IMR-90 (cell line): ENCODE results near the gene ACOD1. TPM values are rescaled to one million over a fixed set of nuclear protein-coding genes. Genes with fewer than 3 reads are reported as not detected.

Experiments
- ATAC-seq: fragments of 200-7000 bp; cut with Tn5 transposase; 2 replicates; pipeline ENCODE4 v1.9.1; 2020; ENCODE audit warnings: low read depth, mild to moderate bottlenecking, moderate library complexity
- BruUV-seq: library from RNA; stranded (reverse); fragments of 400-500 nt; replicated peaks from 2 replicates; lab custom pipeline; 2021; lab: Mats Ljungman, UMichigan
- CTCF ChIA-PET: fragments of 300-600 bp; formaldehyde crosslinking; extraction: SDS; loops from one replicate; lab custom pipeline; 2021; ENCODE audit warnings: antibody characterized with exemption; lab: Yijun Ruan, JAX
- POLR2A ChIA-PET: fragments of 300-600 bp; sonication (Branson Sonifier 250); formaldehyde crosslinking; loops from one replicate; lab custom pipeline; 2022; ENCODE audit warnings: antibody characterized with exemption; ENCODE audit not compliant: unreplicated experiment; lab: Charles Lee
- DNase-seq: peaks from one replicate; pipeline ENCODE4 v3.0.0; 2013
- H2AFZ ChIP-seq: replicated peaks from 2 replicates; pipeline ENCODE3; 2013; ENCODE audit warnings: low read length, mild to moderate bottlenecking; ENCODE audit not compliant: poor library complexity
- H2AK5ac ChIP-seq: 2 replicates; pipeline ENCODE4 v1.6.1; 2013; ENCODE audit warnings: low read depth, low read length, inconsistent platforms
- H2AK9ac ChIP-seq: replicated peaks from 2 replicates; pipeline ENCODE3; 2013; ENCODE audit warnings: mild to moderate bottlenecking, low read depth, low read length, moderate library complexity; ENCODE audit not compliant: poor library complexity
- H2BK120ac ChIP-seq: 2 replicates; pipeline ENCODE4 v1.6.1; 2013; ENCODE audit warnings: low read depth, low read length, inconsistent platforms
- H2BK15ac ChIP-seq: 3 replicates; pipeline ENCODE4 v1.6.1; 2013; ENCODE audit warnings: low read depth, low read length, inconsistent platforms
- H2BK20ac ChIP-seq: 2 replicates; pipeline ENCODE4 v1.6.1; 2013; ENCODE audit warnings: low read depth, mild to moderate bottlenecking, inconsistent platforms, low read length, moderate library complexity
- H2BK5ac ChIP-seq: 2 replicates; pipeline ENCODE4 v1.6.1; 2013; ENCODE audit warnings: mild to moderate bottlenecking, low read depth, low read length, inconsistent platforms; ENCODE audit not compliant: poor library complexity, severe bottlenecking
- H3K14ac ChIP-seq: replicated peaks from 2 replicates; pipeline ENCODE4 v1.6.1; 2013; ENCODE audit warnings: low read depth, low read length, inconsistent platforms
- H3K18ac ChIP-seq: 2 replicates; pipeline ENCODE4 v1.6.1; 2013; ENCODE audit warnings: low read depth, low read length, control low read depth
- H3K23ac ChIP-seq: 2 replicates; pipeline ENCODE4 v1.6.1; 2013; ENCODE audit warnings: low read depth, low read length, inconsistent platforms
- H3K27ac ChIP-seq: 2 replicates; pipeline ENCODE4 v1.5.1; 2013; ENCODE audit warnings: mild to moderate bottlenecking, control low read depth, low read length; ENCODE audit not compliant: insufficient read depth
- H3K27me3 ChIP-seq: 2 replicates; pipeline ENCODE4 v1.6.1; 2013; ENCODE audit warnings: low read length; ENCODE audit not compliant: control insufficient read depth, insufficient read depth
- H3K36me3 ChIP-seq: 2 replicates; pipeline ENCODE4 v1.6.1; 2013; ENCODE audit warnings: low read length, mixed read lengths; ENCODE audit not compliant: control insufficient read depth, insufficient read depth
- H3K4ac ChIP-seq: 2 replicates; pipeline ENCODE4 v1.6.1; 2013; ENCODE audit warnings: low read depth, low read length, inconsistent platforms
- H3K4me1 ChIP-seq: 2 replicates; pipeline ENCODE4 v1.6.1; 2013; ENCODE audit warnings: low read length, mixed read lengths; ENCODE audit not compliant: control insufficient read depth, insufficient read depth
- H3K4me2 ChIP-seq: 2 replicates; pipeline ENCODE4 v1.6.1; 2013; ENCODE audit warnings: low read depth, mild to moderate bottlenecking, control low read depth, low read length, moderate library complexity
- H3K4me3 ChIP-seq: 2 replicates; pipeline ENCODE4 v1.5.1; 2013; ENCODE audit warnings: low read depth, mild to moderate bottlenecking, control low read depth, low read length, moderate library complexity; ENCODE audit not compliant: insufficient read depth
- H3K56ac ChIP-seq: 2 replicates; pipeline ENCODE4 v1.6.1; 2013; ENCODE audit warnings: low read length, inconsistent platforms; ENCODE audit not compliant: insufficient read depth; ENCODE audit errors: extremely low read depth
- H3K79me1 ChIP-seq, 2 experiments: 2 replicates each; pipeline ENCODE4 v1.6.1; 2013; ENCODE audit warnings: low read length in 2 of 2, inconsistent platforms in 1 of 2, low read depth in 1 of 2
- H3K9ac ChIP-seq: 2 replicates; pipeline ENCODE4 v1.6.1; 2013; ENCODE audit warnings: low read depth, low read length, control low read depth
- H3K9me1 ChIP-seq: 2 replicates; pipeline ENCODE4 v1.6.1; 2013; ENCODE audit warnings: low read length, inconsistent platforms; ENCODE audit not compliant: insufficient read depth
- H3K9me3 ChIP-seq: 2 replicates; pipeline ENCODE4 v1.6.1; 2013; ENCODE audit warnings: low read length; ENCODE audit not compliant: control insufficient read depth, insufficient read depth
- H4K20me1 ChIP-seq: 2 replicates; pipeline ENCODE4 v1.6.1; 2013; ENCODE audit warnings: low read length, inconsistent platforms; ENCODE audit not compliant: insufficient read depth
- H4K5ac ChIP-seq: 2 replicates; pipeline ENCODE4 v1.6.1; 2013; ENCODE audit warnings: mild to moderate bottlenecking, low read depth, low read length, control low read depth
- H4K8ac ChIP-seq, 2 experiments: 2 replicates each; pipeline ENCODE4 v1.6.1; 2013; ENCODE audit warnings: low read depth in 2 of 2, low read length in 2 of 2, control low read depth in 1 of 2, inconsistent platforms in 1 of 2
- H4K91ac ChIP-seq: 2 replicates; pipeline ENCODE4 v1.6.1; 2013; ENCODE audit warnings: low read depth, low read length, inconsistent platforms; ENCODE audit not compliant: insufficient read depth
- CHD1 ChIP-seq: IDR thresholded peaks from 2 replicates; pipeline ENCODE4 v1.6.1; 2012; ENCODE audit warnings: low read depth, low read length, improper control_type of control experiment
- CTCF ChIP-seq: conservative IDR thresholded peaks from 2 replicates; pipeline ENCODE4 v1.5.1; 2012; ENCODE audit warnings: mild to moderate bottlenecking, low read depth, low read length, improper control_type of control experiment
- ELK1 ChIP-seq: fragments of 150-350 bp; IDR thresholded peaks from 2 replicates; pipeline ENCODE4 v1.6.1; 2016; ENCODE audit warnings: low read depth, mild to moderate bottlenecking, low read length, moderate library complexity, borderline replicate concordance
- MAFK ChIP-seq: IDR thresholded peaks from 2 replicates; pipeline ENCODE4 v1.6.1; 2012; ENCODE audit warnings: low read depth, low read length, improper control_type of control experiment
- NFE2L2 ChIP-seq: fragments of 150-350 bp; IDR thresholded peaks from 2 replicates; pipeline ENCODE4 v1.6.1; 2016; ENCODE audit warnings: low read depth, mild to moderate bottlenecking, low read length
- POLR2A ChIP-seq: IDR thresholded peaks from 2 replicates; pipeline ENCODE4 v1.6.1; 2012; ENCODE audit warnings: mild to moderate bottlenecking, low read depth, low read length
- RAD21 ChIP-seq: IDR thresholded peaks from 2 replicates; pipeline ENCODE4 v1.6.1; 2012; ENCODE audit warnings: low read length, improper control_type of control experiment
- RCOR1 ChIP-seq: IDR thresholded peaks from 2 replicates; pipeline ENCODE4 v1.6.1; 2012; ENCODE audit warnings: mild to moderate bottlenecking, low read length, improper control_type of control experiment; ENCODE audit not compliant: insufficient replicate concordance
- RFX5 ChIP-seq: IDR thresholded peaks from 2 replicates; pipeline ENCODE4 v1.8.0; 2012; ENCODE audit warnings: low read depth, mild to moderate bottlenecking, low read length, moderate library complexity
- SMC3 ChIP-seq: fragments of 150-350 bp; IDR thresholded peaks from 2 replicates; pipeline ENCODE4 v1.6.1; 2016; ENCODE audit warnings: low read depth, mild to moderate bottlenecking, antibody characterized with exemption, low read length, moderate library complexity
- USF2 ChIP-seq: fragments of 150-350 bp; IDR thresholded peaks from 2 replicates; pipeline ENCODE4 v1.6.1; 2017; ENCODE audit warnings: mild to moderate bottlenecking, antibody characterized with exemption, low read length, low read depth
- WGBS, 2 experiments: methylation state at CpG; one replicate each; pipeline versions ENCODE4 v1.1.5 to v1.1.7; 2013; ENCODE audit warnings: missing lambda C conversion rate in 2 of 2; ENCODE audit not compliant: insufficient read length in 1 of 2; ENCODE audit errors: extremely low coverage in 2 of 2; 5-methylcytosine and 5-hydroxymethylcytosine counted together
- dilution Hi-C: fragments of 300-500 bp; cut with HindIII; formaldehyde crosslinking; loops from one replicate; pipeline ENCODE4 v1.14.3; 2018; ENCODE audit warnings: low sequenced_read_pairs; ENCODE audit not compliant: unreplicated experiment
- in situ Hi-C: fragments of 300-500 bp; cut with MboI; formaldehyde crosslinking; loops from 3 replicates; pipeline ENCODE4 v1.14.3; 2019; ENCODE audit warnings: low sequenced_read_pairs, inconsistent platforms, mixed read lengths
- intact Hi-C: fragments of 100-400 bp; cut with micrococcal nuclease; formaldehyde crosslinking; loops from 2 replicates; pipeline ENCODE4 v1.10.0; 2022
- polyA plus RNA-seq, 3 experiments: library from polyadenylated mRNA; depleted of rRNA; stranded (reverse); fragments of >200 nt; gene quantifications; 2 replicates each; pipeline ENCODE4 v1.2.3, GENCODE V29; 2012; ENCODE audit warnings: low replicate concordance in 1 of 3
- total RNA-seq: library from RNA; depleted of rRNA; stranded (reverse); fragments of >200 nt; gene quantifications from 2 replicates; pipeline ENCODE4 v1.2.3, GENCODE V29; 2012

The ACOD1 gene
- total and polyA plus RNA-seq, 2 of the 4 experiments (the other 2 are of a cell fraction): not detected

GRCh38 chr13:76971215-76971614 lies 22.9 kb downstream of the ACOD1 start:
- Histone ChIP-seq H3K27me3 (peaks cover 17% of the 10 kb centered on the region), H2BK120ac (no peak overlapping the region), H3K9me3 (no peaks in the 10 kb centered on the region), H3K18ac (no peak overlapping the region), H3K9ac (no peak overlapping the region), H2AFZ (no peak overlapping the region), H4K8ac (no peak overlapping the region), H3K4me1 (no peaks in the 10 kb centered on the region), H3K14ac (no peak overlapping the region), H4K5ac (no peak overlapping the region), H2BK5ac (no peak overlapping the region), H3K27ac (no peak overlapping the region), H3K56ac (no peak overlapping the region), H3K4ac (no peak overlapping the region), H2AK5ac (no peak overlapping the region), H2BK20ac (no peak overlapping the region), H3K4me2 (no peak overlapping the region), H2AK9ac (no peak overlapping the region), H4K20me1 (no peaks in the 10 kb centered on the region), H3K23ac (no peak overlapping the region), H3K79me1 (no peaks in the 10 kb centered on the region), H4K91ac (no peak overlapping the region), H3K36me3 (no peaks in the 10 kb centered on the region), H3K4me3 (no peak overlapping the region), H2BK15ac (no peak overlapping the region), H3K9me1 (no peaks in the 10 kb centered on the region)
- no CpG with 5 or more reads among the region's 3 CpGs for WGBS, 2 experiments
- in situ Hi-C loops (no loop called here), intact Hi-C loops (no loop called here), dilution Hi-C loops (no loop called here)
- TF ChIP-seq RFX5: no peak
- no peak for TF ChIP-seq NFE2L2
- no peak for TF ChIP-seq USF2
- no peak for TF ChIP-seq SMC3
- no peak for TF ChIP-seq MAFK
- no peak for TF ChIP-seq RAD21
- no peak for TF ChIP-seq ELK1
- TF ChIP-seq POLR2A: no peak
- TF ChIP-seq RCOR1: no peak
- no peak for TF ChIP-seq CTCF
- no peak for TF ChIP-seq CHD1
- ChIA-PET CTCF (no interaction called here), POLR2A (no interaction called here)
- BruUV-seq: no TSS peak
- ATAC-seq: no peak
- DNase-seq: no peak
